ENCODE results near the gene TMEM255B.

GRCh38 chr13:113811081-113811928, 52.3 kb downstream of the TMEM255B start:
- TF ChIP-seq CTCF (conservative IDR thresholded peaks at IDR 0.05), result no peak
- no peak for TF ChIP-seq EZH2 (IDR thresholded peaks at IDR 0.05; ENCODE audit: low read depth)
